HG02571 (cell line): ENCODE results near the gene NDUFV1.
A peak's percentile ranks its signal among the peaks of the same experiment; 100 is the strongest.

Experiments
- ATAC-seq: cut with Tn5 transposase; IDR thresholded peaks from one replicate; pipeline ENCODE4 v1.9.1; 2021; ENCODE audit warnings: mild to moderate bottlenecking, moderate library complexity; ENCODE audit not compliant: unreplicated experiment

NDUFV1 gene

GRCh38 chr11:67639438-67639859, 32.7 kb downstream of the NDUFV1 start, which contains the start of gene TBX10:
Gene TBX10, minus strand, starts transcription at chr11:67639763. Its CDS starts 291 bp downstream, at chr11:67639472.
- no peak for ATAC-seq

GRCh38 chr11:67640021-67640757, 33.5 kb downstream of the NDUFV1 start:
- no peak for ATAC-seq

- no peak for ATAC-seq
Observed at GRCh38 chr11:67640758-67641337, 34.1 kb downstream of the NDUFV1 start.

- ATAC-seq: no peak
Observed at GRCh38 chr11:67641338-67642172, 34.8 kb downstream of the NDUFV1 start.

GRCh38 chr11:67642173-67643120, 35.7 kb downstream of the NDUFV1 start:
- ATAC-seq: no peak

GRCh38 chr11:67644042-67644441, 37.3 kb downstream of the NDUFV1 start:
- no peak for ATAC-seq

- no peak for ATAC-seq
Observed at GRCh38 chr11:67644472-67645418, 38.0 kb downstream of the NDUFV1 start.

- no peak for ATAC-seq
Observed at GRCh38 chr11:67645521-67646461, 39.1 kb downstream of the NDUFV1 start.

GRCh38 chr11:67646535-67647336, 40.0 kb downstream of the NDUFV1 start:
- ATAC-seq: no peak

- ATAC-seq: no peak
Observed at GRCh38 chr11:67647471-67647870, 40.7 kb downstream of the NDUFV1 start.

GRCh38 chr11:67648140-67648795, 41.5 kb downstream of the NDUFV1 start:
- peak; percentile 42 for ATAC-seq

GRCh38 chr11:67648796-67649613, 42.3 kb downstream of the NDUFV1 start:
- ATAC-seq: no peak

GRCh38 chr11:67649634-67650510, 43.1 kb downstream of the NDUFV1 start:
- no peak for ATAC-seq

GRCh38 chr11:67651976-67652781, 45.4 kb downstream of the NDUFV1 start:
- ATAC-seq: no peak
